CD8-positive, alpha-beta memory T cell (primary cell): ENCODE measurements around the gene MYORG. TPM values are rescaled to one million over a fixed set of nuclear protein-coding genes. Genes with fewer than 3 reads are reported as not detected.

Experiments
- CTCF ChIA-PET: fragments of 350-600 bp; sonication (Branson Sonifier 250); formaldehyde crosslinking; loops from one replicate; lab custom pipeline; 2021; ENCODE audit warnings: antibody characterized with exemption; lab: Charles Lee
- POLR2A ChIA-PET: fragments of 350-600 bp; sonication (Branson Sonifier 250); formaldehyde crosslinking; loops from one replicate; lab custom pipeline; 2021; ENCODE audit warnings: antibody characterized with exemption; lab: Charles Lee
- DNase-seq, 5 donors: peaks; one replicate each; pipeline versions ENCODE4 v3.0.0 to v3.0.0-alpha.2; 2020 to 2022; ENCODE audit warnings: mixed read lengths in 1 of 5
- H3K27ac ChIP-seq: one replicate; pipeline ENCODE4 v1.7.0; 2013; ENCODE audit warnings: low read depth, mild to moderate bottlenecking, low read length, moderate library complexity
- H3K27me3 ChIP-seq: 2 replicates; pipeline ENCODE4 v1.7.0; 2013; ENCODE audit warnings: low read length, mild to moderate bottlenecking; ENCODE audit not compliant: insufficient read depth, poor library complexity, severe bottlenecking
- H3K36me3 ChIP-seq: 2 replicates; pipeline ENCODE4 v1.7.0; 2013; ENCODE audit warnings: mild to moderate bottlenecking, low read length, moderate library complexity; ENCODE audit not compliant: insufficient read depth
- H3K4me1 ChIP-seq: 2 replicates; pipeline ENCODE4 v1.7.0; 2013; ENCODE audit warnings: mild to moderate bottlenecking, low read length, moderate library complexity; ENCODE audit not compliant: insufficient read depth
- H3K4me3 ChIP-seq: 2 replicates; pipeline ENCODE4 v1.7.0; 2013; ENCODE audit warnings: mild to moderate bottlenecking, low read length
- H3K9me3 ChIP-seq: 2 replicates; pipeline ENCODE4 v1.7.0; 2013; ENCODE audit warnings: mild to moderate bottlenecking, low read length
- H3K27ac Mint-ChIP-seq, 8 donors: one replicate each; pipeline ENCODE4 v1.8.0; 2020 to 2021; ENCODE audit warnings: mixed read lengths in 8 of 8, mild to moderate bottlenecking in 6 of 8, inconsistent platforms in 3 of 8, moderate library complexity in 3 of 8
- H3K27me3 Mint-ChIP-seq, 2 donors: one replicate each; pipeline ENCODE4 v1.8.0; 2020 to 2021; ENCODE audit warnings: mixed read lengths in 2 of 2, mild to moderate bottlenecking in 1 of 2, moderate library complexity in 1 of 2
- H3K36me3 Mint-ChIP-seq, 3 donors: one replicate each; pipeline ENCODE4 v1.8.0; 2020 to 2021; ENCODE audit warnings: mixed read lengths in 3 of 3, inconsistent platforms in 1 of 3, mild to moderate bottlenecking in 1 of 3
- H3K4me1 Mint-ChIP-seq, 3 donors: one replicate each; pipeline ENCODE4 v1.8.0; 2020 to 2021; ENCODE audit warnings: mixed read lengths in 3 of 3, inconsistent platforms in 1 of 3, mild to moderate bottlenecking in 1 of 3
- H3K4me3 Mint-ChIP-seq, 7 donors: one replicate each; pipeline ENCODE4 v1.8.0; 2020 to 2021; ENCODE audit warnings: mixed read lengths in 7 of 7, mild to moderate bottlenecking in 6 of 7, moderate library complexity in 4 of 7, inconsistent platforms in 2 of 7
- H3K9me3 Mint-ChIP-seq, 5 donors: one replicate each; pipeline ENCODE4 v1.8.0; 2020 to 2022; ENCODE audit warnings: mixed read lengths in 5 of 5, mild to moderate bottlenecking in 3 of 5, moderate library complexity in 2 of 5, inconsistent platforms in 1 of 5
- polyA plus RNA-seq: library from polyadenylated mRNA; unstranded; fragments of 300-500 nt; fragmentation: Illumina TruSeq; gene quantifications from one replicate; pipeline ENCODE4 v1.2.3, GENCODE V29; 2021
- total RNA-seq, 2 experiments: library from RNA; stranded (reverse); gene quantifications; one replicate each; pipeline ENCODE4 v1.2.3, GENCODE V29; 2021

Gene MYORG
- total and polyA plus RNA-seq, 3 experiments from 2014 or later, result 0.67 to 2.4 (median 2.3) TPM

GRCh38 chr9:34396276-34397214, 19.8 kb upstream of the MYORG start:
- Histone ChIP-seq H3K27me3 (no peaks in the 10 kb centered on the region), H3K36me3 (no peaks in the 10 kb centered on the region), H3K9me3 (no peaks in the 10 kb centered on the region), H3K27ac (no peak overlapping the region), H3K4me3 (no peak overlapping the region), H3K4me1 (no peaks in the 10 kb centered on the region)
- peaks cover 0 to 20% (median 2%) of the 10 kb centered on the region in 3 donors for H3K36me3 Mint-ChIP-seq
- H3K4me1 Mint-ChIP-seq, result no peaks in the 10 kb centered on the region
- ChIA-PET POLR2A (no interaction called here), CTCF (no interaction called here)
- no peak overlapping the region for H3K27ac Mint-ChIP-seq
- H3K27me3 Mint-ChIP-seq, result peaks cover 0 to under 1% of the 10 kb centered on the region in 2 donors
- DNase-seq, result no peak
- H3K9me3 Mint-ChIP-seq, result no peaks in the 10 kb centered on the region
- no peak overlapping the region for H3K4me3 Mint-ChIP-seq

- no peaks in the 10 kb centered on the region for H3K36me3 Mint-ChIP-seq
- ChIA-PET CTCF (interaction anchor here (1.5 kb wide), 1 partner anchor 11 kb away, joined by 5 read pairs; no protein-coding TSS in a partner anchor), POLR2A (no interaction called here)
- Histone ChIP-seq H3K9me3 (no peaks in the 10 kb centered on the region), H3K27me3 (no peaks in the 10 kb centered on the region), H3K4me3 (no peak overlapping the region), H3K4me1 (no peaks in the 10 kb centered on the region), H3K27ac (no peak overlapping the region), H3K36me3 (no peaks in the 10 kb centered on the region)
- no peak overlapping the region for H3K4me3 Mint-ChIP-seq
- H3K9me3 Mint-ChIP-seq, result no peaks in the 10 kb centered on the region
- no peaks in the 10 kb centered on the region for H3K4me1 Mint-ChIP-seq
- DNase-seq, result no peak
- H3K27me3 Mint-ChIP-seq, result peaks cover 0 to 9% of the 10 kb centered on the region in 2 donors
- H3K27ac Mint-ChIP-seq, result no peak overlapping the region
Observed at GRCh38 chr9:34392511-34392910, 15.8 kb upstream of the MYORG start.

GRCh38 chr9:34387239-34387638, 10.5 kb upstream of the MYORG start:
- Histone ChIP-seq H3K27ac (no peak overlapping the region), H3K4me3 (no peak overlapping the region), H3K36me3 (no peaks in the 10 kb centered on the region), H3K27me3 (no peaks in the 10 kb centered on the region), H3K4me1 (no peaks in the 10 kb centered on the region), H3K9me3 (no peaks in the 10 kb centered on the region)
- H3K27ac Mint-ChIP-seq, result no peak overlapping the region
- no peak overlapping the region for H3K4me3 Mint-ChIP-seq
- DNase-seq, result no peak
- no peaks in the 10 kb centered on the region for H3K36me3 Mint-ChIP-seq
- ChIA-PET CTCF (no interaction called here), POLR2A (no interaction called here)
- H3K27me3 Mint-ChIP-seq, result peaks cover 2 to 9% of the 10 kb centered on the region in 2 donors
- H3K9me3 Mint-ChIP-seq, result no peaks in the 10 kb centered on the region
- H3K4me1 Mint-ChIP-seq, result no peaks in the 10 kb centered on the region

- POLR2A ChIA-PET, result interaction anchor here (0.7 kb wide), 1 partner anchor 72 kb away, joined by 6 read pairs; the partner anchor contains the start of gene FAM219A
- H3K4me1 Mint-ChIP-seq, result peaks cover 0 to 1% (median 0%) of the 10 kb centered on the region in 3 donors
Observed at GRCh38 chr9:34386656-34387055, 10.0 kb upstream of the MYORG start.

GRCh38 chr9:34385561-34386230, 9.0 kb upstream of the MYORG start:
- peaks cover 0 to 2% of the 10 kb centered on the region in 2 donors for H3K27me3 Mint-ChIP-seq
- DNase-seq, result no peak
- POLR2A ChIA-PET, result interaction anchor here (0.7 kb wide), 1 partner anchor 73 kb away, joined by 6 read pairs; the partner anchor contains the start of gene FAM219A
- peaks cover 9 to 11% (median 10%) of the 10 kb centered on the region in 3 donors for H3K4me1 Mint-ChIP-seq
- H3K27me3 ChIP-seq, result no peaks in the 10 kb centered on the region
- no peaks in the 10 kb centered on the region for H3K36me3 Mint-ChIP-seq
- no peaks in the 10 kb centered on the region for H3K9me3 Mint-ChIP-seq
- peaks cover 5% of the 10 kb centered on the region for H3K4me1 ChIP-seq
- CTCF ChIA-PET, result no interaction called here
- H3K27ac ChIP-seq, result no peak overlapping the region
- no peak overlapping the region for H3K4me3 Mint-ChIP-seq
- no peaks in the 10 kb centered on the region for H3K9me3 ChIP-seq
- H3K4me3 ChIP-seq, result no peak overlapping the region
- no peaks in the 10 kb centered on the region for H3K36me3 ChIP-seq
- H3K27ac Mint-ChIP-seq, result no peak overlapping the region

More at GRCh38 chr9:34386656-34387055, 10.0 kb upstream of the MYORG start:
- no peak overlapping the region for H3K4me3 ChIP-seq
- no peaks in the 10 kb centered on the region for H3K36me3 ChIP-seq
- H3K4me1 ChIP-seq, result no peaks in the 10 kb centered on the region
- peaks cover 2 to 9% of the 10 kb centered on the region in 2 donors for H3K27me3 Mint-ChIP-seq
- H3K27ac Mint-ChIP-seq, result no peak overlapping the region
- H3K4me3 Mint-ChIP-seq, result peak overlapping the region in 1 of 7 donors; percentile 42
- CTCF ChIA-PET, result no interaction called here
- no peaks in the 10 kb centered on the region for H3K9me3 Mint-ChIP-seq
- no peak for DNase-seq
- no peaks in the 10 kb centered on the region for H3K36me3 Mint-ChIP-seq
- no peaks in the 10 kb centered on the region for H3K27me3 ChIP-seq
- no peak overlapping the region for H3K27ac ChIP-seq
- no peaks in the 10 kb centered on the region for H3K9me3 ChIP-seq

- H3K9me3 Mint-ChIP-seq, result no peaks in the 10 kb centered on the region
- H3K4me3 Mint-ChIP-seq, result no peak overlapping the region
- ChIA-PET POLR2A (no interaction called here), CTCF (interaction anchor here (1.1 kb wide), 1 partner anchor 19 kb away, joined by 3 read pairs; no protein-coding TSS in a partner anchor)
- H3K4me1 Mint-ChIP-seq, result peaks cover 16 to 22% (median 20%) of the 10 kb centered on the region in 3 donors
- Histone ChIP-seq H3K27me3 (no peaks in the 10 kb centered on the region), H3K9me3 (no peaks in the 10 kb centered on the region), H3K4me1 (peaks cover 16% of the 10 kb centered on the region), H3K4me3 (no peak overlapping the region), H3K27ac (no peak overlapping the region), H3K36me3 (no peaks in the 10 kb centered on the region)
- H3K36me3 Mint-ChIP-seq, result no peaks in the 10 kb centered on the region
- DNase-seq, result no peak
- peaks cover 0 to 2% of the 10 kb centered on the region in 2 donors for H3K27me3 Mint-ChIP-seq
- H3K27ac Mint-ChIP-seq, result no peak overlapping the region
Observed at GRCh38 chr9:34384368-34385165, 7.9 kb upstream of the MYORG start.

GRCh38 chr9:34383904-34384303, 7.2 kb upstream of the MYORG start:
- Mint-ChIP-seq H3K27ac (no peak overlapping the region), H3K4me1 (peaks cover 21 to 28% (median 26%) of the 10 kb centered on the region in 3 donors), H3K9me3 (no peaks in the 10 kb centered on the region), H3K36me3 (no peaks in the 10 kb centered on the region), H3K4me3 (no peak overlapping the region), H3K27me3 (peaks cover 0 to 2% of the 10 kb centered on the region in 2 donors)
- Histone ChIP-seq H3K4me1 (peaks cover 22% of the 10 kb centered on the region), H3K27me3 (no peaks in the 10 kb centered on the region), H3K27ac (no peak overlapping the region), H3K36me3 (no peaks in the 10 kb centered on the region), H3K9me3 (no peaks in the 10 kb centered on the region), H3K4me3 (no peak overlapping the region)
- DNase-seq, result no peak
- ChIA-PET CTCF (no interaction called here), POLR2A (no interaction called here)
